Body of pancreas (tissue), 4 donors: ENCODE measurements around the gene OLIG1. TPM values are rescaled to one million over a fixed set of nuclear protein-coding genes. Genes with fewer than 3 reads are reported as not detected.
A peak's percentile ranks its signal among the peaks of the same experiment; 100 is the strongest.

Experiments used
- ATAC-seq: fragments of 150-250 bp; one replicate; pipeline ENCODE4 v1.9.1; 2016
- DNase-seq, 4 donors: peaks; one replicate each; pipeline ENCODE4 v3.0.0-alpha.2; 2019
- H3K27ac ChIP-seq, 4 donors: fragments of 200-600 bp; sonication (generic); 1 replicate in 3 of 4; 2 replicates in 1 of 4; pipeline versions ENCODE4 v1.5.1 to v1.6.1; 2016 to 2019; ENCODE audit warnings: mild to moderate bottlenecking in 1 of 4, mixed read lengths in 1 of 4, moderate library complexity in 1 of 4
- H3K27me3 ChIP-seq, 2 donors: fragments of 200-600 bp; sonication (generic); one replicate each; pipeline ENCODE4 v1.6.0; 2016; ENCODE audit warnings: mild to moderate bottlenecking in 1 of 2
- H3K36me3 ChIP-seq, 2 donors: fragments of 200-600 bp; sonication (generic); replicated peaks in 1 of 2; 2 replicates each; pipeline ENCODE4 v1.5.1; 2016; ENCODE audit warnings: low read depth in 2 of 2; ENCODE audit not compliant: insufficient read depth in 1 of 2
- H3K4me1 ChIP-seq: fragments of 200-600 bp; sonication (generic); one replicate; pipeline ENCODE4 v1.6.0; 2016
- H3K4me3 ChIP-seq, 2 donors: fragments of 200-600 bp; sonication (generic); 1 replicate in 1 of 2; 2 replicates in 1 of 2; pipeline ENCODE4 v1.5.1; 2016 to 2019
- H3K9me3 ChIP-seq, 3 donors: fragments of 200-600 bp; sonication (generic); 1 replicate in 2 of 3; 2 replicates in 1 of 3; pipeline ENCODE4 v1.5.1; 2016
- POLR2A ChIP-seq, 3 donors: fragments of 450-650 bp; IDR thresholded peaks; one replicate each; pipeline ENCODE4 v1.6.1; 2016; ENCODE audit warnings: antibody characterized with exemption in 3 of 3, mild to moderate bottlenecking in 2 of 3
- WGBS, 2 donors: methylation state at CpG; one replicate each; pipeline ENCODE4 v1.1.5; 2017; 5-methylcytosine and 5-hydroxymethylcytosine counted together
- intact Hi-C: fragments of 100-400 bp; cut with DNase I; formaldehyde crosslinking; loops from one replicate; pipeline ENCODE4 v1.15.1; 2023
- total RNA-seq, 2 donors: library from RNA; depleted of rRNA; stranded (reverse); fragments of >200 nt; gene quantifications; one replicate each; pipeline ENCODE4 v1.1.0, GENCODE V29; 2016
- TF ChIP-seq, protein P1 (sequence below), 7 experiments: fragments of 450-650 bp in 4 of 7; fragments of 200-600 bp in 3 of 7; sonication (generic) in 3 of 7; IDR thresholded peaks; one replicate each; pipeline ENCODE4 v1.5.1; 2016 to 2019; ENCODE audit warnings: antibody characterized with exemption in 7 of 7

OLIG1 gene, protein sequence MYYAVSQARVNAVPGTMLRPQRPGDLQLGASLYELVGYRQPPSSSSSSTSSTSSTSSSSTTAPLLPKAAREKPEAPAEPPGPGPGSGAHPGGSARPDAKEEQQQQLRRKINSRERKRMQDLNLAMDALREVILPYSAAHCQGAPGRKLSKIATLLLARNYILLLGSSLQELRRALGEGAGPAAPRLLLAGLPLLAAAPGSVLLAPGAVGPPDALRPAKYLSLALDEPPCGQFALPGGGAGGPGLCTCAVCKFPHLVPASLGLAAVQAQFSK
- not detected for total RNA-seq

DNA sequence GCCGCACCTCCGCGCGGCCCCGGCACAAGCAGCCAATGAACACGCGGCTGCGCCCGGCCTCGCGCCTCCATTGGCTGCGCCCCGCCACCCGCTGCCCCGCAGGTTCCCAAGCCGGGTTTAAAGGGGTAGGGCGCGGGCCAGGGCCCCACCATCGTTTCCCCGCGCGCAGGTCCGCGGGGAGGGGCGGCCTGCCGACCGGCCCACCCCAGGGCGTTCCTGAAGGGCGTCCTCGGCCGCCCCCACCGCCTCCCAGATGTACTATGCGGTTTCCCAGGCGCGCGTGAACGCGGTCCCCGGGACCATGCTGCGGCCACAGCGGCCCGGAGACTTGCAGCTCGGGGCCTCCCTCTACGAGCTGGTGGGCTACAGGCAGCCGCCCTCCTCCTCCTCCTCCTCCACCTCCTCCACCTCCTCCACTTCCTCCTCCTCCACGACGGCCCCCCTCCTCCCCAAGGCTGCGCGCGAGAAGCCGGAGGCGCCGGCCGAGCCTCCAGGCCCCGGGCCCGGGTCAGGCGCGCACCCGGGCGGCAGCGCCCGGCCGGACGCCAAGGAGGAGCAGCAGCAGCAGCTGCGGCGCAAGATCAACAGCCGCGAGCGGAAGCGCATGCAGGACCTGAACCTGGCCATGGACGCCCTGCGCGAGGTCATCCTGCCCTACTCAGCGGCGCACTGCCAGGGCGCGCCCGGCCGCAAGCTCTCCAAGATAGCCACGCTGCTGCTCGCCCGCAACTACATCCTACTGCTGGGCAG is at the start of gene OLIG1:
Gene OLIG1, plus strand, starts transcription at position 148 of the 750 bp plus-strand sequence. Its CDS starts 106 bp downstream, at position 254.
- H3K4me3 ChIP-seq: peak within 1 kb of the TSS in 1 of 2 donors; percentile 16
- H3K36me3 ChIP-seq: no peaks in the 10 kb centered on the region
- intact Hi-C loops: no loop called here
- peak; percentile 62 for ATAC-seq
- WGBS, 2 donors: 0 to 1% methylated on average over 7 to 82 of the region's 82 CpGs
- peak; percentile 20 to 49 (median 29) for DNase-seq
- H3K9me3 ChIP-seq: no peaks in the 10 kb centered on the region
- H3K27ac ChIP-seq: no peak within 1 kb of the TSS
- H3K27me3 ChIP-seq: peaks cover 0 to 29% of the 10 kb centered on the region in 2 donors
- peaks cover 25% of the 10 kb centered on the region for H3K4me1 ChIP-seq
- no peak for TF ChIP-seq POLR2A (IDR thresholded peaks at IDR 0.05)
- TF ChIP-seq, protein P1, sequence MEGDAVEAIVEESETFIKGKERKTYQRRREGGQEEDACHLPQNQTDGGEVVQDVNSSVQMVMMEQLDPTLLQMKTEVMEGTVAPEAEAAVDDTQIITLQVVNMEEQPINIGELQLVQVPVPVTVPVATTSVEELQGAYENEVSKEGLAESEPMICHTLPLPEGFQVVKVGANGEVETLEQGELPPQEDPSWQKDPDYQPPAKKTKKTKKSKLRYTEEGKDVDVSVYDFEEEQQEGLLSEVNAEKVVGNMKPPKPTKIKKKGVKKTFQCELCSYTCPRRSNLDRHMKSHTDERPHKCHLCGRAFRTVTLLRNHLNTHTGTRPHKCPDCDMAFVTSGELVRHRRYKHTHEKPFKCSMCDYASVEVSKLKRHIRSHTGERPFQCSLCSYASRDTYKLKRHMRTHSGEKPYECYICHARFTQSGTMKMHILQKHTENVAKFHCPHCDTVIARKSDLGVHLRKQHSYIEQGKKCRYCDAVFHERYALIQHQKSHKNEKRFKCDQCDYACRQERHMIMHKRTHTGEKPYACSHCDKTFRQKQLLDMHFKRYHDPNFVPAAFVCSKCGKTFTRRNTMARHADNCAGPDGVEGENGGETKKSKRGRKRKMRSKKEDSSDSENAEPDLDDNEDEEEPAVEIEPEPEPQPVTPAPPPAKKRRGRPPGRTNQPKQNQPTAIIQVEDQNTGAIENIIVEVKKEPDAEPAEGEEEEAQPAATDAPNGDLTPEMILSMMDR (IDR thresholded peaks at IDR 0.05): no peak

DNA sequence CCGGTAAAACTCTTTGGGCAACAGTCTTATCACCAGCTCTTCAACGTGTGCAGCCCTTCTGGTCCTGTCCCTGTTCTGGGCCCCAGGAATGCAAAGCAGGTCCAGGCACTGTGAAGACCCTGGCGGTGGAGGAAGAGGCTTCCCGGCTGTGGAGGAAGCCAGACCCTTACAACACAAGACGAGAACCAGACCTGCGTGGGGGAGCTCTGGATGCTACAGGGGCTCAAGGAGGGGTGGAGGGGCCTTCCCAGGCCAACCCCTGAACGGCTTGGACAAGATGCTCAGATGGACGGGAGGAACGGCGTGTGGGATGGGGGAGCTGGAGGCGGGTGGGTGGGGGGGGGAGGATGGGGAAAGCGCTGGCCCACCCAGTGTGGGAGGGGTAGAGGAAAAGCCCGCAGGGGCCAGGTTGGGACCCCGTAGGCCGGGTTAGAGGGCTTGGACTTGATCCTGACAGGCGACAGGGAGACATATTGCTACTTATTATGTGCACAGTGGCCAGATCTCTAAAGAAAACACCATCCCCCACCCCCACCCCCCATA is 49.3 kb upstream of the OLIG1 start:
- intact Hi-C loops: no loop called here
- H3K27ac ChIP-seq: no peak overlapping the region
- TF ChIP-seq, protein P1 (IDR thresholded peaks at IDR 0.05): no peak
- no peak for TF ChIP-seq POLR2A (IDR thresholded peaks at IDR 0.05)
- H3K4me1 ChIP-seq: peaks cover 25% of the 10 kb centered on the region
- DNase-seq (no peak), ATAC-seq (no peak)
- H3K4me3 ChIP-seq: no peak overlapping the region
- WGBS, 2 donors: 5% methylated on average over 10 to 16 of the region's 16 CpGs
- peaks cover 0 to 33% of the 10 kb centered on the region in 2 donors for H3K27me3 ChIP-seq
- no peaks in the 10 kb centered on the region for H3K36me3 ChIP-seq
- H3K9me3 ChIP-seq: no peaks in the 10 kb centered on the region

DNA sequence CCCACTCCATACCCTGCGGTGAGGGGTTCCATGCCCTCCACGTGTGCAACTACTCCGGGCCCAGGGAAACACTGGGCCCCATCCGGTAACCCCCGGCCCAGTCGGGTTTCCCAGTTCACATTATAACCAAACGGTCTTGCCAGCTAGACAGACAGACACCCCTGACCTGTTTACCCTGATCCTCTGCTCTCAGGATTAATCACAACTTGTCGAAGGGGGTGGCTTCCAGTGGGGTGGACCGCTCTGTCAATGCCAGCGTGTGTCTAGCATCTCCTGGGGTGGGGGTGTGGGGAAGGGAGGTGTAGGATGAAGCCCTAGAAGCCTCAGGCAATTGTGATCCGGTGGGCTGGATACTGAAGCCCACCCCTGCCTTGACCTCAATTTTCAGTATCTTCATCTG is 48.8 kb upstream of the OLIG1 start:
- DNase-seq (no peak), ATAC-seq (no peak)
- 11 to 20% methylated on average over 3 to 11 of the region's 11 CpGs for WGBS, 2 donors
- Histone ChIP-seq H3K27me3 (peaks cover 0 to 37% of the 10 kb centered on the region in 2 donors), H3K36me3 (no peaks in the 10 kb centered on the region), H3K9me3 (no peaks in the 10 kb centered on the region), H3K4me3 (no peak overlapping the region), H3K27ac (no peak overlapping the region), H3K4me1 (peaks cover 28% of the 10 kb centered on the region)
- TF ChIP-seq POLR2A (IDR thresholded peaks at IDR 0.05): no peak
- TF ChIP-seq, protein P1 (IDR thresholded peaks at IDR 0.05): no peak
- intact Hi-C loops: no loop called here

DNA sequence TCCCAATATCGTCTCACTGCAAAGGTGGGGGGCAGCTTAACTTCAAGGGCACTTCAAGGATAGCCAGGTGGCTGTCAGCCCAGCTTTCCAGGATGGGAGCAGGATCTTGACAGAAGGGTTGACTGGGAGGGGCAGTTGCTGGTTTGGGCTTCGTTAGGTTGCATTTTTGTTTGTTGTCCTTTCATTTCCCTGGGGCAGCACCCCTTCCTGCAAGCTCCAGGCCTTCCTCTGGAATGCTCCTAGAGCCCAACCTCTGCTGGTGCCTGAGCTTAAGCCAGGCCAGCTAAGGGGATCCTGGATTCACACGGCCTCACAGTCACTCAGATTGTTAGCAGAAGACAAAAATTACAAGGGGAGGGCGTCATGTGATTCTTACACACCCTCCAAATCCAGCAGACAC is 48.3 kb upstream of the OLIG1 start:
- no peak for ATAC-seq
- no peaks in the 10 kb centered on the region for H3K9me3 ChIP-seq
- H3K27me3 ChIP-seq: peaks cover 0 to 38% of the 10 kb centered on the region in 2 donors
- TF ChIP-seq, protein P1 (IDR thresholded peaks at IDR 0.05): no peak
- TF ChIP-seq POLR2A (IDR thresholded peaks at IDR 0.05): no peak
- H3K4me3 ChIP-seq: no peak overlapping the region
- peaks cover 28% of the 10 kb centered on the region for H3K4me1 ChIP-seq
- 8 to 10% methylated on average over 3 to 4 of the region's 4 CpGs for WGBS, 2 donors
- H3K36me3 ChIP-seq: no peaks in the 10 kb centered on the region
- no peak overlapping the region for H3K27ac ChIP-seq
- intact Hi-C loops: no loop called here
- DNase-seq: no peak
